MCF 10A (cell line): Measurements from ENCODE around the gene DDX20. TPM values are rescaled to one million over a fixed set of nuclear protein-coding genes. Genes with fewer than 3 reads are reported as not detected.
A peak's percentile ranks its signal among the peaks of the same experiment; 100 is the strongest.

Source experiments
- BruUV-seq: library from RNA; stranded (reverse); fragments of 400-500 nt; replicated peaks from 2 replicates; lab custom pipeline; 2021; lab: Mats Ljungman, UMichigan
- CTCF ChIA-PET: fragments of 300-600 bp; sonication (Branson Sonifier 250); formaldehyde crosslinking; extraction: SDS; loops from one replicate; lab custom pipeline; 2021; ENCODE audit warnings: antibody characterized with exemption, inconsistent platforms; lab: Yijun Ruan, JAX
- POLR2A ChIA-PET: fragments of 300-600, 350-650 bp; sonication (Branson Sonifier 250); formaldehyde crosslinking; extraction: SDS; loops from one replicate; lab custom pipeline; 2020; ENCODE audit warnings: antibody characterized with exemption, inconsistent platforms; lab: Yijun Ruan, JAX
- DNase-seq: peaks from one replicate; pipeline ENCODE4 v3.0.0-alpha.2; 2018; ENCODE audit not compliant: unreplicated experiment
- H3K27ac Mint-ChIP-seq: one replicate; pipeline ENCODE4 v1.8.0; 2022; ENCODE audit warnings: mild to moderate bottlenecking, low read depth, mixed read lengths; ENCODE audit not compliant: unreplicated experiment
- H3K27me3 Mint-ChIP-seq: one replicate; pipeline ENCODE4 v1.8.0; 2022; ENCODE audit warnings: mixed read lengths; ENCODE audit not compliant: insufficient read depth, unreplicated experiment
- H3K36me3 Mint-ChIP-seq: one replicate; pipeline ENCODE4 v1.8.0; 2022; ENCODE audit warnings: mild to moderate bottlenecking, moderate library complexity, mixed read lengths; ENCODE audit not compliant: insufficient read depth, unreplicated experiment
- H3K4me1 Mint-ChIP-seq: one replicate; pipeline ENCODE4 v1.8.0; 2022; ENCODE audit warnings: mixed read lengths; ENCODE audit not compliant: insufficient read depth, unreplicated experiment
- H3K4me3 Mint-ChIP-seq: one replicate; pipeline ENCODE4 v1.8.0; 2022; ENCODE audit warnings: mild to moderate bottlenecking, moderate library complexity, mixed read lengths; ENCODE audit not compliant: unreplicated experiment
- H3K9me3 Mint-ChIP-seq: one replicate; pipeline ENCODE4 v1.8.0; 2022; ENCODE audit warnings: mixed read lengths; ENCODE audit not compliant: unreplicated experiment
- intact Hi-C: fragments of 100-400 bp; cut with micrococcal nuclease; formaldehyde crosslinking; loops from 2 replicates; pipeline ENCODE4 v1.14.1; 2022
- total RNA-seq: library from RNA; stranded (reverse); gene quantifications from 2 replicates; pipeline ENCODE4 v1.2.3, GENCODE V29; 2022
- TF ChIP-seq, protein P1 (sequence below): fragments of 200-600 bp; IDR thresholded peaks from one replicate; pipeline ENCODE4 v1.8.0; 2022; ENCODE audit warnings: antibody characterized with exemption, mild to moderate bottlenecking; ENCODE audit not compliant: unreplicated experiment

The DDX20 gene
- total RNA-seq, 1 experiment from 2014 or later = 14.8 TPM

DNA sequence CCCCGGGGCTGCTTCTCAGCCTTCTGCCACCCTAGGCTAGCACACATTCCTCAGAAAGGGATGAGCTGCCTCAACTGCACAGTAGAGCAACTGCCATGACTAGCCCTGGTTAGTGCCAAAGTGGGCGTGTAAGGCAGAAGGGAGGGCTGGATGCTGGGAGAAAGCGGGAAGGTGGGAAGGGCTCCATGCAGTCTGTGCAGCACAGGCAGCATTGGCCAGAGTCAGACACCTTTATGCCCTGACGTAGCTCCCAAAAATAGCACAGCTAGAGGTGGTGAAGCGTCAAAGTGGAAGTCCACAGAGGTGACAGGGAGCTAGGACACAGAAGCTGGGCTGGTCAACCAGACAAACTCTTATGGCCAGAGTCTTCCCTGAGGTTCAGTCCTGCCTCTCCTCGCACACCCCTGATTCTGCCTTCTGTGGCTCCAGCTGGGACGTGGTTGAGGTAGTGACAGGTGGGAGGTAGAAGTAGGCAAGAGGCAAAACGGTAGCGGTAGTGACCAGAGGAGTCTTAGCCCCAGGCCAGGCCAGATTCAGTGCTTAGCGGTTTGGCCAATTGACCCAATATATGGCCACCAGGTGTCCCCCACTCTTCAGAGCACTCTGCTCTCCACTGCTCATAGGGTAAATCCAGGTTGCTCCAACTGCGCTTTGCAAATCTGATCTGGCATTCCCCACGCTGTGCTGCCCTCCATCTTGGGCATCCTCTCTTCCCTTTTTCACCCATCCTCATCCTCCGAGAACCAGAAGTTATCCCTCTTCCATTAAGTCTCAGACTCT, 45.6 kb downstream of the DDX20 start:
- ChIA-PET CTCF (interaction anchor here (0.7 kb wide), 1 partner anchor 14 kb away, joined by 3 read pairs; no protein-coding TSS in a partner anchor), POLR2A (no interaction called here)
- peak; percentile 4 for DNase-seq
- Mint-ChIP-seq H3K27ac (no peak overlapping the region), H3K4me1 (no peaks in the 10 kb centered on the region), H3K27me3 (peaks cover 30% of the 10 kb centered on the region), H3K36me3 (no peaks in the 10 kb centered on the region), H3K9me3 (no peaks in the 10 kb centered on the region), H3K4me3 (no peak overlapping the region)
- TF ChIP-seq, protein P1, sequence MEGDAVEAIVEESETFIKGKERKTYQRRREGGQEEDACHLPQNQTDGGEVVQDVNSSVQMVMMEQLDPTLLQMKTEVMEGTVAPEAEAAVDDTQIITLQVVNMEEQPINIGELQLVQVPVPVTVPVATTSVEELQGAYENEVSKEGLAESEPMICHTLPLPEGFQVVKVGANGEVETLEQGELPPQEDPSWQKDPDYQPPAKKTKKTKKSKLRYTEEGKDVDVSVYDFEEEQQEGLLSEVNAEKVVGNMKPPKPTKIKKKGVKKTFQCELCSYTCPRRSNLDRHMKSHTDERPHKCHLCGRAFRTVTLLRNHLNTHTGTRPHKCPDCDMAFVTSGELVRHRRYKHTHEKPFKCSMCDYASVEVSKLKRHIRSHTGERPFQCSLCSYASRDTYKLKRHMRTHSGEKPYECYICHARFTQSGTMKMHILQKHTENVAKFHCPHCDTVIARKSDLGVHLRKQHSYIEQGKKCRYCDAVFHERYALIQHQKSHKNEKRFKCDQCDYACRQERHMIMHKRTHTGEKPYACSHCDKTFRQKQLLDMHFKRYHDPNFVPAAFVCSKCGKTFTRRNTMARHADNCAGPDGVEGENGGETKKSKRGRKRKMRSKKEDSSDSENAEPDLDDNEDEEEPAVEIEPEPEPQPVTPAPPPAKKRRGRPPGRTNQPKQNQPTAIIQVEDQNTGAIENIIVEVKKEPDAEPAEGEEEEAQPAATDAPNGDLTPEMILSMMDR = no peak
- BruUV-seq = no TSS peak
- intact Hi-C loops = no loop called here

DNA sequence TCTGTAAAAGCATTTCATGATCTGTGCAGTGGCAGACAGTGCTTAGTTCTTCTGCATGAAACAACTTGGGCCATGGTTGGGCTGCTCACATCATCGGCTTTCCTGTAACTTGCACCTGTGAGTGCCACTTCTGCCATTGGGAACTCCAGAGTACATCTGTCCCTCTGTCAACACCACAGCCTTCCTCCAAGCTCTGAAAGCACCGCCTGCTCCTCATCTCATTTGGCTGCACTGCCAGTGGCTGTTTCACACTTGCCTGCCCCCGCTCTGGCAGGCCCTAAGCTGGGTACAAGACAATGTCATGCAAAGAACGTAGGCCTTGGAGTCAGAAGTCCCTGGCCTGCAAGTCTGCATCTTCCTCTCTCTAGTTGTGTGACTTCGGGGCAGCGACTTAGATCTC, 46.4 kb downstream of the DDX20 start:
- intact Hi-C loops = no loop called here
- Mint-ChIP-seq H3K9me3 (no peaks in the 10 kb centered on the region), H3K4me3 (no peak overlapping the region), H3K36me3 (no peaks in the 10 kb centered on the region), H3K4me1 (no peaks in the 10 kb centered on the region), H3K27ac (no peak overlapping the region), H3K27me3 (peaks cover 38% of the 10 kb centered on the region)
- ChIA-PET CTCF (interaction anchor here (0.9 kb wide), 1 partner anchor 190 kb away, joined by 3 read pairs; no protein-coding TSS in a partner anchor), POLR2A (no interaction called here)
- DNase-seq = no peak
- no TSS peak for BruUV-seq
- TF ChIP-seq, protein P1 = no peak

DNA sequence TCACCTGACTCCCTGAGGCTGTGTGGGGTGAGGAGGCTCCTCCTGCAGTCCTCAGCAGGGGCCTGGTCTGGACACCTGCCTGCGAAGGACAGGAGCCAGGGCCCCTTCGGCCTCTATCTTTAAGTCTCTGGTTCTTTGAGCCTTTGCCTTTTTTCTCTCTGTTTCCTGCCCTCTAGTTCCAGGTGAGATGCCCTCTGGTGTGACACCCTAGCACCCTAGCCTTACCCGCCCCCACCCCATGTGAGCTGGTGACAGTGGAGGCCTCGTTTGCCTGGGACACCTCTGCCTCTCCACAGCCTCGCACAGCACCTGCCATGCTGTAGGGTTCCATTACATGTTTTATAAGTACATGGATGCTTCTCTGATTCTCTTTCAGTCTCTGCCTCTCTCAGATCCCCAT, 47.3 kb downstream of the DDX20 start:
- Mint-ChIP-seq H3K4me3 (no peak overlapping the region), H3K27me3 (peaks cover 40% of the 10 kb centered on the region), H3K36me3 (no peaks in the 10 kb centered on the region), H3K4me1 (no peaks in the 10 kb centered on the region), H3K9me3 (no peaks in the 10 kb centered on the region), H3K27ac (no peak overlapping the region)
- intact Hi-C loops = no loop called here
- DNase-seq = no peak
- POLR2A ChIA-PET = no interaction called here
- BruUV-seq = no TSS peak
- CTCF ChIA-PET = interaction anchor here (0.8 to 0.9 kb wide), 2 partner anchors 34 to 189 kb away, joined by 3 read pairs; no protein-coding TSS in a partner anchor
- TF ChIP-seq, protein P1 = no peak

DNA sequence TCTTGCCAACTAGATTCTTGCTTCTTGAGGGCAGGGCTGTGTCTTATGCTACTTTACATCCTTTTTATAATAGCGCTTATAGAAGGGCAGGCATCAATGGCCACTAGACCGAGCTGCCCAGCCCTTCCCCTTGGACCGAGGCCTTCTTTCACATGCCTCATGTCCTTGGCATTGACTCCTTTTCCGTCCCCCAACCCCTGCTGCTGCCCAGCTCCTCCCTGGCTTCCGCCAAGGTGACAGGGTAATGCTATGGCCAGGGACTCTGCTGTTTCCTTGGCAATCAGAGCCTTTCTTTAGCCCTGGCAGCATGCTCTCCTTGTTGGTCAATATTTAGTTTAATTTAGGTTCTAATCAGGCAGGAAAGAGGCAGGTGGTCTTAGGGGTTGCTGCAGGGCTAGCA, 48.2 kb downstream of the DDX20 start:
- no peaks in the 10 kb centered on the region for H3K4me1 Mint-ChIP-seq
- no peaks in the 10 kb centered on the region for H3K9me3 Mint-ChIP-seq
- H3K36me3 Mint-ChIP-seq = no peaks in the 10 kb centered on the region
- TF ChIP-seq, protein P1 = no peak
- no TSS peak for BruUV-seq
- H3K27me3 Mint-ChIP-seq = peaks cover 40% of the 10 kb centered on the region
- H3K4me3 Mint-ChIP-seq = no peak overlapping the region
- H3K27ac Mint-ChIP-seq = no peak overlapping the region
- DNase-seq = no peak
- ChIA-PET CTCF (no interaction called here), POLR2A (no interaction called here)
- intact Hi-C loops = no loop called here
